Thoracic aorta (tissue), 2 donors: ENCODE results near the gene HOXC9. TPM values are rescaled to one million over a fixed set of nuclear protein-coding genes. Genes with fewer than 3 reads are reported as not detected.

ENCODE experiments used
- ATAC-seq: fragments of 150-250 bp; one replicate; pipeline ENCODE4 v1.8.0; 2017; ENCODE audit warnings: low read depth; ENCODE audit not compliant: insufficient number of reproducible peaks, low FRiP score
- DNase-seq: peaks from one replicate; pipeline ENCODE4 v3.0.0-alpha.2; 2020; ENCODE audit warnings: low spot score
- H3K27ac ChIP-seq, 2 donors: fragments of 200-600 bp; sonication (generic); 1 replicate in 1 of 2; 2 replicates in 1 of 2; pipeline ENCODE4 v1.5.1; 2016; ENCODE audit warnings: mild to moderate bottlenecking in 2 of 2, moderate library complexity in 2 of 2
- H3K27me3 ChIP-seq: fragments of 200-600 bp; sonication (generic); replicated peaks from 2 replicates; pipeline ENCODE4 v1.6.0; 2016; ENCODE audit warnings: mild to moderate bottlenecking; ENCODE audit not compliant: insufficient read depth
- H3K36me3 ChIP-seq: fragments of 200-600 bp; sonication (generic); one replicate; pipeline ENCODE4 v1.5.1; 2016
- H3K4me1 ChIP-seq, 2 donors: fragments of 200-600 bp; sonication (generic); 1 replicate in 1 of 2; 2 replicates in 1 of 2; pipeline versions ENCODE4 v1.5.1 to v1.6.0; 2016; ENCODE audit warnings: low read depth in 2 of 2, mild to moderate bottlenecking in 1 of 2; ENCODE audit not compliant: control insufficient read depth in 1 of 2
- H3K4me3 ChIP-seq: fragments of 200-600 bp; sonication (generic); 2 replicates; pipeline ENCODE4 v1.5.1; 2016; ENCODE audit warnings: mild to moderate bottlenecking
- H3K9me3 ChIP-seq: fragments of 200-600 bp; sonication (generic); 2 replicates; pipeline ENCODE4 v1.5.1; 2016
- total RNA-seq, 2 donors: library from RNA; depleted of rRNA; stranded (reverse); fragments of >200 nt; gene quantifications; one replicate each; pipeline versions ENCODE4 v1.1.0 to v1.2.3, GENCODE V29; 2016
- TF ChIP-seq, protein P1 (sequence below): fragments of 200-600 bp; sonication (generic); IDR thresholded peaks from one replicate; pipeline ENCODE4 v1.5.1; 2019; ENCODE audit warnings: antibody characterized with exemption

Gene HOXC9
- total RNA-seq, 2 donors from 2014 or later, result not detected

DNA sequence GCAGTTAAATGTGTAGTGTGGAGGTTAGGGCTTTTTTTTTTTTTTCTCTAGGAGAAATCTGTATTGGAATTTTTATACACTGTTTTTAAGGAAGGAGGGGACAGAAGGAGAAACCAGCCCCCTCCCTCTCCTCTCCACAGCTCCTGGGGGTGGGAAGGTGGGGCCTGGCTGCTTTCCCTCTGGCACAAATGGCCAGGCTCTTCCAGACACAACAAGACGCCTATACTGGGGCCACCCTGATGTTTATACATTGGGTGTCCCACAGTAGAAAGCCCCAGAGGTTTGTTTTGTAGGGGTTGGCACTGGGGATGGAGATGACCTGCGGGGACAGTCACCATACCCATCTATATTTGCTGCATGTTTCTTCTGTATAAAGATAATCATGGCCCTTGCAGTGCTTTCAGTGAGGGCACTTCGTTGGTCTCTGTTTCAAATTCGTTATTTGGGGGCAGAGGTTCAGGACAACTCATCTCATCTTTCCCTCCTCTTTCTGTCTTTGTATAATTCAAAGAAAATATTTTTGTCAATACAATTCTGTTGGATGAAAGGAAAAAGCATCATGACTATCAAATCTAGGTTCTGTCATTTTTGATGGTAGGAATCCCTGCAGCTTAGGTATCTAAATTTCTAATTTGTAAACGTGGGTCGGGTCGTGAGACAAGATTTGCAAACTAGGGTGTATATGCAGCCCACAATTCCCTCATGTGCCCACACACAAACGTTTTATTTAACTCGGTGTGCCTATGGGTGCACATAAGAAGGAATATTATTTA is 23.0 kb upstream of the HOXC9 start:
- no peaks in the 10 kb centered on the region for H3K9me3 ChIP-seq
- DNase-seq (no peak), ATAC-seq (no peak)
- H3K27ac ChIP-seq, result no peak overlapping the region
- H3K27me3 ChIP-seq, result peaks cover 43% of the 10 kb centered on the region
- no peak overlapping the region for H3K4me3 ChIP-seq
- no peaks in the 10 kb centered on the region for H3K36me3 ChIP-seq
- peaks cover 16 to 24% of the 10 kb centered on the region in 2 donors for H3K4me1 ChIP-seq
- TF ChIP-seq, protein P1, sequence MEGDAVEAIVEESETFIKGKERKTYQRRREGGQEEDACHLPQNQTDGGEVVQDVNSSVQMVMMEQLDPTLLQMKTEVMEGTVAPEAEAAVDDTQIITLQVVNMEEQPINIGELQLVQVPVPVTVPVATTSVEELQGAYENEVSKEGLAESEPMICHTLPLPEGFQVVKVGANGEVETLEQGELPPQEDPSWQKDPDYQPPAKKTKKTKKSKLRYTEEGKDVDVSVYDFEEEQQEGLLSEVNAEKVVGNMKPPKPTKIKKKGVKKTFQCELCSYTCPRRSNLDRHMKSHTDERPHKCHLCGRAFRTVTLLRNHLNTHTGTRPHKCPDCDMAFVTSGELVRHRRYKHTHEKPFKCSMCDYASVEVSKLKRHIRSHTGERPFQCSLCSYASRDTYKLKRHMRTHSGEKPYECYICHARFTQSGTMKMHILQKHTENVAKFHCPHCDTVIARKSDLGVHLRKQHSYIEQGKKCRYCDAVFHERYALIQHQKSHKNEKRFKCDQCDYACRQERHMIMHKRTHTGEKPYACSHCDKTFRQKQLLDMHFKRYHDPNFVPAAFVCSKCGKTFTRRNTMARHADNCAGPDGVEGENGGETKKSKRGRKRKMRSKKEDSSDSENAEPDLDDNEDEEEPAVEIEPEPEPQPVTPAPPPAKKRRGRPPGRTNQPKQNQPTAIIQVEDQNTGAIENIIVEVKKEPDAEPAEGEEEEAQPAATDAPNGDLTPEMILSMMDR, result no peak

DNA sequence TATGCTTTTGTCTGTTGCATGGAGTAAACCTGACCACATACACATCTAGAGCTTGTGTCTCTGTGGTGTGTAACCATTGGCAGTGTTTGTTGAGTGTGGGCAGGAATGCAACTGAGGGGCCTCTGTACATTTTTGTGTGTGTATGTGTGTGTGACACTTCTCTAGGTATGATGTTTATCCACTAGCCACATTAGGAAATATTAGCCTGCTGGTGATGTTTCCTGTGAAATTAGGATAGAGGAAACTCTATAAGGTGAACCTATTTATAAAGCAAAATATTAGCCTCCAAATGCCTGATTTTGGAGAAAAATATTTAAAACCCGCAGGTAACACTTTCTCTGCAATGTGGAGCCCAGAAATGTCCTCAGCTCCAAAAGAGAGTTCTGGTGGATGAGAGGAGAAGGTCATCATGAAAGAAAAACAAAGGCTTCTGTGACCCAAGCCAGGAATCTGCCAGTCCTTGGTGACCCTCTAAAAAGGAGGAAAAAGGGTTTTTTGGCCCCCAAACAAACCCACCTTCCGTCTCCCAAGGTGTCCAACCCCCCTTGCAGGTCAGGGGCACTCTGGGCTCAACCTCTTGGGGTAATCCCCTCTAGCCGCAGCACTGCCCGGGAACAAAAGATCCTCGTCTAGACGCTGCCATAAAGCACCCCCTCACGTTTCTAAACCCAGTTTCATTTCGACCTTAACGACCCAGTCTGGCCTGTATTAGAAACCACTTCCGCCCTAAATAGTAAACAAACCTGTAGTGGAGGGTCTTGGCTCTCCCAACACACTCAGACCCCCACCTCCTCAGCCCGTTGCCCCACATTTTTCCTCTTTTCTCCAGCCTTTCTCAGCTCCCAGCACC is 22.1 kb upstream of the HOXC9 start:
- TF ChIP-seq, protein P1, result no peak
- Histone ChIP-seq H3K27me3 (peaks cover 50% of the 10 kb centered on the region), H3K4me1 (peaks cover 16 to 24% of the 10 kb centered on the region in 2 donors), H3K9me3 (no peaks in the 10 kb centered on the region), H3K4me3 (no peak overlapping the region), H3K27ac (no peak overlapping the region), H3K36me3 (no peaks in the 10 kb centered on the region)
- DNase-seq, result no peak
- ATAC-seq, result no peak

DNA sequence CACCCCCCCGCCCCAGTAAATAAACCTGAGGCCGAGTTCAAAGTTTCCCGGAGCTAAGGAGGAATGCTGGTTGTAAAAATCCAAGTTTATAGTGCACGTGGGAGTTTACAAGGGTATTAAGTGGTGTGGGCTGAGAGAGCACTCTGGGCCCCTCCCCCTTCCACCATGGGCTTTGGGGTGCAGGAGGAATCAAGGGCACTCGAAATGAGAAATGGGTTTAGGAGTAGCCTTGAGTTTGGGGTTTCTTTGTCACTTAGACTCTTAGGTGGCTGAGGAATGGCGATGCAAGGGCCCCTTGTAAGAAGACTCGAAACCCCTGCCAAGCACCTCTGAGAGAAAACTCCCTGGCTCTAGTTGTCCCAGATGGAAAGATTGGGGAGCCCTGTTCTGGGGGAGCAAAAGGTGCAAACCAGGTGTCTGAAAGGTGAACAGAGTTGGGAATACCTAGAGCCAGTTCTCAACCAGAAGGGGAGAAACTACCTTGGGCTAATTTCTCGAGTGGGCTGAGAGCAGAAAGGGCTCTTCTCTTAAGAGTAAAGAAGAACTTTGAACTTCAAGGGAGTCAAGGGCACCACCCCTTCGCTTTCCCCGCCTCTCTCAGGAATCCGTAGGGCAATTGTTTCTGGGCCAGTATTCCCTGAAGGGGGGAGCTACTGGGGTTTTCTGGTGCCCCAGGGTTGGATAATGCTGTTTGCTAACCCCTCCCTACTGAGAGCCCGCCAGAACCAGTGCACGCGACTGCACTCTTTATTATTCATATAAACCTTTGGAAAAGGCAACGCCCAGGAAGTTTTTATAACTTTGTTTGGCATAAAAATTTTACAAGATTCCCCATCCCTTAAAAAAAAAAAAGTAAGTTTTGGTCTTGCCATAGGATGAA is 21.2 kb upstream of the HOXC9 start:
- H3K27me3 ChIP-seq, result peaks cover 49% of the 10 kb centered on the region
- DNase-seq (no peak), ATAC-seq (no peak)
- H3K4me3 ChIP-seq, result no peak overlapping the region
- H3K27ac ChIP-seq, result no peak overlapping the region
- no peaks in the 10 kb centered on the region for H3K36me3 ChIP-seq
- TF ChIP-seq, protein P1, result no peak
- H3K4me1 ChIP-seq, result peaks cover 13 to 18% of the 10 kb centered on the region in 2 donors
- no peaks in the 10 kb centered on the region for H3K9me3 ChIP-seq

DNA sequence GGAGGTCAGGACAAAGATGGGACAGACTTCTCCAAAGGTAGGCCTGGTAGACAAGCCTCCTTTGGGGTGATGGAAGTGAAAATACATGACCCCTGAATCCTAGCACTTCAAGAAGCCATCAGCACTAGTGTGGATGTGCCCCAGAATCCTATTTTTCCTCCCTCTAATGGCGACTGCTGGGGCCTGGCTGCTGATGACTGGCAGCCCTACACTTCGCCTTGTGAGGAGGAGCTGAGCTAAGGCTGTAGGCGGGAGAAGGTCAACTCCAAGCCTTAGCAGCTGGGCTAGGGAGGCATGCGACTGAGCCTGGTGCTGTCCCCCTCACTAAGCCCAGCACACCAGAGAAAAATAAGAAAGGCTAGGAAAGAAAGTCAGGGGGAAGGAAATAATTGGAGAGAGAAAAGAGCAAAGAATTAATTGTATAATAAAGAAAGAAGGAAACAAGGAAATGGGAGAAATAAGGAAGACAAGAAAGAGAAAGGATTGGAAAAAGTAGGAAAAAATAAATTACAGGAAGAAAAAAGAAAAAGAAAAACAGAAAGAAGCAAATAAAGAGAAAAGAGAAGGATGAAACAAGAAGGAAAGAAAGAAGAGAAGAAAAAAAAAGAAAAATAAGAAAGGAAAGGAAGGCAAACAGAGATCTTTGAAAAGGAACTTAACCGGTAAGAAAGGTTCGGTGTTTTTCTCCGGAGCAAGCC is 19.7 kb upstream of the HOXC9 start:
- no peak overlapping the region for H3K4me3 ChIP-seq
- peaks cover 6% of the 10 kb centered on the region in 2 donors for H3K4me1 ChIP-seq
- ATAC-seq (no peak), DNase-seq (no peak)
- H3K36me3 ChIP-seq, result no peaks in the 10 kb centered on the region
- TF ChIP-seq, protein P1, result no peak
- H3K9me3 ChIP-seq, result no peaks in the 10 kb centered on the region
- no peak overlapping the region for H3K27ac ChIP-seq
- H3K27me3 ChIP-seq, result peaks cover 45% of the 10 kb centered on the region
